Measurements from ENCODE around the gene BMP5. TPM values are rescaled to one million over a fixed set of nuclear protein-coding genes. Genes with fewer than 3 reads are reported as not detected.

The BMP5 gene
- polyA plus RNA-seq, 1 donor (not counting 4 experiments of a cell fraction or from before 2014, with no cell fraction given), result not detected

DNA sequence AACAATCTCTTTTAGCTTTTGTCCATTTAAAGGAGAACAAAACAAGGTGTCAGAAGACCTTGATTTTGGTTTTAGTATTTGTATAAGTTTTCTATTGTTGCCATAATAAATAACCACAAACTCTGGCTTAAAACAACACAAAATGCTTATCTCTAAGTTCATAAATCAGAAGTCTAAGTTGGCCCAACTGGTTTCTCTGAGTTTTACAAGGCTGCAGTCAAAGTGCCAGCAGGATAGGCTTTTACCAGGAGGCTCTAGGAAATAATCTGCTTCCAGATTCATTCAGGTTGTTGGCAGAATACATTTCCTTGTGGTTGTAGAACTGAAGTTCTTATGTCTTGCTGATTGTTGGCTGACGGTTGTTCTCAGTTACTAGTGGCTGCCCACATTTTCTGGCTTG lies 149.2 kb downstream of the BMP5 start:
- Histone ChIP-seq H3K27ac (ENCODE audit: control insufficient read depth, insufficient read depth, low read length) (no peak overlapping the region), H3K4me3 (ENCODE audit: control insufficient read depth in 2 of 3, extremely low read depth in 1 of 3, insufficient read depth in 2 of 3, low read depth in 1 of 3, low read length in 3 of 3) (no peak overlapping the region), H3K4me2 (ENCODE audit: control insufficient read depth, extremely low read depth, insufficient read depth, low read depth, low read length) (no peak overlapping the region), H3K36me3 (ENCODE audit: control insufficient read depth in 2 of 2, extremely low read depth in 1 of 2, insufficient read depth in 2 of 2, low read length in 2 of 2) (no peaks in the 10 kb centered on the region), H3K9ac (ENCODE audit: control insufficient read depth, extremely low read depth, insufficient read depth, low read length) (no peak overlapping the region), H3K9me1 (ENCODE audit: control insufficient read depth, extremely low read depth, insufficient read depth, low read length) (no peaks in the 10 kb centered on the region), H4K20me1 (ENCODE audit: control insufficient read depth, extremely low read depth, insufficient read depth, low read length) (no peaks in the 10 kb centered on the region), H3K79me2 (ENCODE audit: control insufficient read depth, insufficient read depth, low read length) (no peaks in the 10 kb centered on the region), H3K4me1 (ENCODE audit: control insufficient read depth, extremely low read depth, insufficient read depth, low read length) (no peaks in the 10 kb centered on the region), H2AFZ (ENCODE audit: control insufficient read depth, low read length) (no peak overlapping the region), H3K27me3 (ENCODE audit: control insufficient read depth, extremely low read depth, insufficient read depth, low read length) (no peaks in the 10 kb centered on the region), H3K9me3 (ENCODE audit: control insufficient read depth, low read depth, low read length) (no peaks in the 10 kb centered on the region)
- dilution Hi-C loops (cut with MboI; ENCODE audit: extremely low pct_ligation_motif_present, low sequenced_read_pairs), result no loop called here
- no peak for DNase-seq (ENCODE audit: low read depth, low spot score)
- no peak for FAIRE-seq
- no peak for TF ChIP-seq EZH2 (IDR thresholded peaks at IDR 0.05; ENCODE audit: low read length)
- TF ChIP-seq, protein P1, sequence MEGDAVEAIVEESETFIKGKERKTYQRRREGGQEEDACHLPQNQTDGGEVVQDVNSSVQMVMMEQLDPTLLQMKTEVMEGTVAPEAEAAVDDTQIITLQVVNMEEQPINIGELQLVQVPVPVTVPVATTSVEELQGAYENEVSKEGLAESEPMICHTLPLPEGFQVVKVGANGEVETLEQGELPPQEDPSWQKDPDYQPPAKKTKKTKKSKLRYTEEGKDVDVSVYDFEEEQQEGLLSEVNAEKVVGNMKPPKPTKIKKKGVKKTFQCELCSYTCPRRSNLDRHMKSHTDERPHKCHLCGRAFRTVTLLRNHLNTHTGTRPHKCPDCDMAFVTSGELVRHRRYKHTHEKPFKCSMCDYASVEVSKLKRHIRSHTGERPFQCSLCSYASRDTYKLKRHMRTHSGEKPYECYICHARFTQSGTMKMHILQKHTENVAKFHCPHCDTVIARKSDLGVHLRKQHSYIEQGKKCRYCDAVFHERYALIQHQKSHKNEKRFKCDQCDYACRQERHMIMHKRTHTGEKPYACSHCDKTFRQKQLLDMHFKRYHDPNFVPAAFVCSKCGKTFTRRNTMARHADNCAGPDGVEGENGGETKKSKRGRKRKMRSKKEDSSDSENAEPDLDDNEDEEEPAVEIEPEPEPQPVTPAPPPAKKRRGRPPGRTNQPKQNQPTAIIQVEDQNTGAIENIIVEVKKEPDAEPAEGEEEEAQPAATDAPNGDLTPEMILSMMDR (optimal IDR thresholded peaks at IDR 0.05 in 1 of 3, IDR thresholded peaks at IDR 0.05 in 1 of 3, conservative IDR thresholded peaks at IDR 0.05 in 1 of 3; ENCODE audit: extremely low read depth in 1 of 3, insufficient read depth in 2 of 3, low read length in 3 of 3), result no peak

DNA sequence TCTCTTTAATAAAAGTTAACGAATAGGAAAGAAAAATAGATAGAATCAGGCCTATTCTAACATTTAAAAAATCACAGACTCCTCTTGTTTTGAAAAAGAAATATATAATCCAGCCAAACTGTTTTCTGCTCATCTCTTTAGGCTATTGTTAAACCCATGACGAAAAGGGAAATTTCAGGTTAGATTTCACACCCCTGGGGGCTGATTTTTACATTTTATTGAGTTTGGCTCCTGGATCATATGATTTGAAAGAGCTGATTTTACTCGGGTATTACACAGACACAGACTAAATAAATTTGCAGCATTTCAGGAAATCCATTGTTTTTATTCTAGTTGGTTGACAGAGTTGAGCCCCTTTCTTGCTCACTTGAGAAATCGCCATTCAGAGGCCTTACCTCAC lies 160.6 kb downstream of the BMP5 start:
- no peak overlapping the region for H3K9ac ChIP-seq (ENCODE audit: control insufficient read depth, extremely low read depth, insufficient read depth, low read length)
- no peak overlapping the region for H3K4me3 ChIP-seq (ENCODE audit: control insufficient read depth in 2 of 3, extremely low read depth in 1 of 3, insufficient read depth in 2 of 3, low read depth in 1 of 3, low read length in 3 of 3)
- H3K9me3 ChIP-seq (ENCODE audit: control insufficient read depth, low read depth, low read length), result no peaks in the 10 kb centered on the region
- no peak overlapping the region for H2AFZ ChIP-seq (ENCODE audit: control insufficient read depth, low read length)
- no peaks in the 10 kb centered on the region for H3K27me3 ChIP-seq (ENCODE audit: control insufficient read depth, extremely low read depth, insufficient read depth, low read length)
- TF ChIP-seq, protein P1 (optimal IDR thresholded peaks at IDR 0.05 in 1 of 3, IDR thresholded peaks at IDR 0.05 in 1 of 3, conservative IDR thresholded peaks at IDR 0.05 in 1 of 3; ENCODE audit: extremely low read depth in 1 of 3, insufficient read depth in 2 of 3, low read length in 3 of 3), result no peak
- TF ChIP-seq EZH2 (IDR thresholded peaks at IDR 0.05; ENCODE audit: low read length), result no peak
- no peaks in the 10 kb centered on the region for H3K36me3 ChIP-seq (ENCODE audit: control insufficient read depth in 2 of 2, extremely low read depth in 1 of 2, insufficient read depth in 2 of 2, low read length in 2 of 2)
- no peaks in the 10 kb centered on the region for H3K4me1 ChIP-seq (ENCODE audit: control insufficient read depth, extremely low read depth, insufficient read depth, low read length)
- DNase-seq (ENCODE audit: low read depth, low spot score) (no peak), FAIRE-seq (no peak)
- no peak overlapping the region for H3K27ac ChIP-seq (ENCODE audit: control insufficient read depth, insufficient read depth, low read length)
- H3K9me1 ChIP-seq (ENCODE audit: control insufficient read depth, extremely low read depth, insufficient read depth, low read length), result no peaks in the 10 kb centered on the region
- H4K20me1 ChIP-seq (ENCODE audit: control insufficient read depth, extremely low read depth, insufficient read depth, low read length), result no peaks in the 10 kb centered on the region
- dilution Hi-C loops (cut with MboI; ENCODE audit: extremely low pct_ligation_motif_present, low sequenced_read_pairs), result no loop called here
- H3K79me2 ChIP-seq (ENCODE audit: control insufficient read depth, insufficient read depth, low read length), result no peaks in the 10 kb centered on the region
- no peak overlapping the region for H3K4me2 ChIP-seq (ENCODE audit: control insufficient read depth, extremely low read depth, insufficient read depth, low read depth, low read length)

Measured in keratinocyte (primary cell).